IMR-90 (cell line): ENCODE results near the gene TRAPPC3. TPM values are rescaled to one million over a fixed set of nuclear protein-coding genes. Genes with fewer than 3 reads are reported as not detected.

ENCODE experiments used
- ATAC-seq: fragments of 200-7000 bp; cut with Tn5 transposase; 2 replicates; pipeline ENCODE4 v1.9.1; 2020; ENCODE audit warnings: low read depth, mild to moderate bottlenecking, moderate library complexity
- BruUV-seq: library from RNA; stranded (reverse); fragments of 400-500 nt; replicated peaks from 2 replicates; lab custom pipeline; 2021; lab: Mats Ljungman, UMichigan
- CTCF ChIA-PET: fragments of 300-600 bp; formaldehyde crosslinking; extraction: SDS; loops from one replicate; lab custom pipeline; 2021; ENCODE audit warnings: antibody characterized with exemption; lab: Yijun Ruan, JAX
- POLR2A ChIA-PET: fragments of 300-600 bp; sonication (Branson Sonifier 250); formaldehyde crosslinking; loops from one replicate; lab custom pipeline; 2022; ENCODE audit warnings: antibody characterized with exemption; ENCODE audit not compliant: unreplicated experiment; lab: Charles Lee
- DNase-seq: peaks from one replicate; pipeline ENCODE4 v3.0.0; 2013
- H2AFZ ChIP-seq: replicated peaks from 2 replicates; pipeline ENCODE3; 2013; ENCODE audit warnings: low read length, mild to moderate bottlenecking; ENCODE audit not compliant: poor library complexity
- H2AK5ac ChIP-seq: 2 replicates; pipeline ENCODE4 v1.6.1; 2013; ENCODE audit warnings: low read depth, low read length, inconsistent platforms
- H2AK9ac ChIP-seq: replicated peaks from 2 replicates; pipeline ENCODE3; 2013; ENCODE audit warnings: mild to moderate bottlenecking, low read depth, low read length, moderate library complexity; ENCODE audit not compliant: poor library complexity
- H2BK120ac ChIP-seq: 2 replicates; pipeline ENCODE4 v1.6.1; 2013; ENCODE audit warnings: low read depth, low read length, inconsistent platforms
- H2BK15ac ChIP-seq: 3 replicates; pipeline ENCODE4 v1.6.1; 2013; ENCODE audit warnings: low read depth, low read length, inconsistent platforms
- H2BK20ac ChIP-seq: 2 replicates; pipeline ENCODE4 v1.6.1; 2013; ENCODE audit warnings: low read depth, mild to moderate bottlenecking, inconsistent platforms, low read length, moderate library complexity
- H2BK5ac ChIP-seq: 2 replicates; pipeline ENCODE4 v1.6.1; 2013; ENCODE audit warnings: mild to moderate bottlenecking, low read depth, low read length, inconsistent platforms; ENCODE audit not compliant: poor library complexity, severe bottlenecking
- H3K14ac ChIP-seq: replicated peaks from 2 replicates; pipeline ENCODE4 v1.6.1; 2013; ENCODE audit warnings: low read depth, low read length, inconsistent platforms
- H3K18ac ChIP-seq: 2 replicates; pipeline ENCODE4 v1.6.1; 2013; ENCODE audit warnings: low read depth, low read length, control low read depth
- H3K23ac ChIP-seq: 2 replicates; pipeline ENCODE4 v1.6.1; 2013; ENCODE audit warnings: low read depth, low read length, inconsistent platforms
- H3K27ac ChIP-seq: 2 replicates; pipeline ENCODE4 v1.5.1; 2013; ENCODE audit warnings: mild to moderate bottlenecking, control low read depth, low read length; ENCODE audit not compliant: insufficient read depth
- H3K27me3 ChIP-seq: 2 replicates; pipeline ENCODE4 v1.6.1; 2013; ENCODE audit warnings: low read length; ENCODE audit not compliant: control insufficient read depth, insufficient read depth
- H3K36me3 ChIP-seq: 2 replicates; pipeline ENCODE4 v1.6.1; 2013; ENCODE audit warnings: low read length, mixed read lengths; ENCODE audit not compliant: control insufficient read depth, insufficient read depth
- H3K4ac ChIP-seq: 2 replicates; pipeline ENCODE4 v1.6.1; 2013; ENCODE audit warnings: low read depth, low read length, inconsistent platforms
- H3K4me1 ChIP-seq: 2 replicates; pipeline ENCODE4 v1.6.1; 2013; ENCODE audit warnings: low read length, mixed read lengths; ENCODE audit not compliant: control insufficient read depth, insufficient read depth
- H3K4me2 ChIP-seq: 2 replicates; pipeline ENCODE4 v1.6.1; 2013; ENCODE audit warnings: low read depth, mild to moderate bottlenecking, control low read depth, low read length, moderate library complexity
- H3K4me3 ChIP-seq: 2 replicates; pipeline ENCODE4 v1.5.1; 2013; ENCODE audit warnings: low read depth, mild to moderate bottlenecking, control low read depth, low read length, moderate library complexity; ENCODE audit not compliant: insufficient read depth
- H3K56ac ChIP-seq: 2 replicates; pipeline ENCODE4 v1.6.1; 2013; ENCODE audit warnings: low read length, inconsistent platforms; ENCODE audit not compliant: insufficient read depth; ENCODE audit errors: extremely low read depth
- H3K79me1 ChIP-seq, 2 experiments: 2 replicates each; pipeline ENCODE4 v1.6.1; 2013; ENCODE audit warnings: low read length in 2 of 2, inconsistent platforms in 1 of 2, low read depth in 1 of 2
- H3K9ac ChIP-seq: 2 replicates; pipeline ENCODE4 v1.6.1; 2013; ENCODE audit warnings: low read depth, low read length, control low read depth
- H3K9me1 ChIP-seq: 2 replicates; pipeline ENCODE4 v1.6.1; 2013; ENCODE audit warnings: low read length, inconsistent platforms; ENCODE audit not compliant: insufficient read depth
- H3K9me3 ChIP-seq: 2 replicates; pipeline ENCODE4 v1.6.1; 2013; ENCODE audit warnings: low read length; ENCODE audit not compliant: control insufficient read depth, insufficient read depth
- H4K20me1 ChIP-seq: 2 replicates; pipeline ENCODE4 v1.6.1; 2013; ENCODE audit warnings: low read length, inconsistent platforms; ENCODE audit not compliant: insufficient read depth
- H4K5ac ChIP-seq: 2 replicates; pipeline ENCODE4 v1.6.1; 2013; ENCODE audit warnings: mild to moderate bottlenecking, low read depth, low read length, control low read depth
- H4K8ac ChIP-seq, 2 experiments: 2 replicates each; pipeline ENCODE4 v1.6.1; 2013; ENCODE audit warnings: low read depth in 2 of 2, low read length in 2 of 2, control low read depth in 1 of 2, inconsistent platforms in 1 of 2
- H4K91ac ChIP-seq: 2 replicates; pipeline ENCODE4 v1.6.1; 2013; ENCODE audit warnings: low read depth, low read length, inconsistent platforms; ENCODE audit not compliant: insufficient read depth
- BHLHE40 ChIP-seq: fragments of 150-350 bp; IDR thresholded peaks from 2 replicates; pipeline ENCODE4 v1.6.1; 2016; ENCODE audit warnings: mild to moderate bottlenecking, low read depth, low read length
- CHD1 ChIP-seq: IDR thresholded peaks from 2 replicates; pipeline ENCODE4 v1.6.1; 2012; ENCODE audit warnings: low read depth, low read length, improper control_type of control experiment
- ELK1 ChIP-seq: fragments of 150-350 bp; IDR thresholded peaks from 2 replicates; pipeline ENCODE4 v1.6.1; 2016; ENCODE audit warnings: low read depth, mild to moderate bottlenecking, low read length, moderate library complexity, borderline replicate concordance
- MAFK ChIP-seq: IDR thresholded peaks from 2 replicates; pipeline ENCODE4 v1.6.1; 2012; ENCODE audit warnings: low read depth, low read length, improper control_type of control experiment
- MXI1 ChIP-seq: IDR thresholded peaks from 2 replicates; pipeline ENCODE4 v1.6.1; 2012; ENCODE audit warnings: low read depth, mild to moderate bottlenecking, low read length, moderate library complexity, borderline replicate concordance
- NFE2L2 ChIP-seq: fragments of 150-350 bp; IDR thresholded peaks from 2 replicates; pipeline ENCODE4 v1.6.1; 2016; ENCODE audit warnings: low read depth, mild to moderate bottlenecking, low read length
- RCOR1 ChIP-seq: IDR thresholded peaks from 2 replicates; pipeline ENCODE4 v1.6.1; 2012; ENCODE audit warnings: mild to moderate bottlenecking, low read length, improper control_type of control experiment; ENCODE audit not compliant: insufficient replicate concordance
- SMC3 ChIP-seq: fragments of 150-350 bp; IDR thresholded peaks from 2 replicates; pipeline ENCODE4 v1.6.1; 2016; ENCODE audit warnings: low read depth, mild to moderate bottlenecking, antibody characterized with exemption, low read length, moderate library complexity
- USF2 ChIP-seq: fragments of 150-350 bp; IDR thresholded peaks from 2 replicates; pipeline ENCODE4 v1.6.1; 2017; ENCODE audit warnings: mild to moderate bottlenecking, antibody characterized with exemption, low read length, low read depth
- WGBS, 2 experiments: methylation state at CpG; one replicate each; pipeline versions ENCODE4 v1.1.5 to v1.1.7; 2013; ENCODE audit warnings: missing lambda C conversion rate in 2 of 2; ENCODE audit not compliant: insufficient read length in 1 of 2; ENCODE audit errors: extremely low coverage in 2 of 2; 5-methylcytosine and 5-hydroxymethylcytosine counted together
- dilution Hi-C: fragments of 300-500 bp; cut with HindIII; formaldehyde crosslinking; loops from one replicate; pipeline ENCODE4 v1.14.3; 2018; ENCODE audit warnings: low sequenced_read_pairs; ENCODE audit not compliant: unreplicated experiment
- in situ Hi-C: fragments of 300-500 bp; cut with MboI; formaldehyde crosslinking; loops from 3 replicates; pipeline ENCODE4 v1.14.3; 2019; ENCODE audit warnings: low sequenced_read_pairs, inconsistent platforms, mixed read lengths
- intact Hi-C: fragments of 100-400 bp; cut with micrococcal nuclease; formaldehyde crosslinking; loops from 2 replicates; pipeline ENCODE4 v1.10.0; 2022
- polyA plus RNA-seq, 3 experiments: library from polyadenylated mRNA; depleted of rRNA; stranded (reverse); fragments of >200 nt; gene quantifications; 2 replicates each; pipeline ENCODE4 v1.2.3, GENCODE V29; 2012; ENCODE audit warnings: low replicate concordance in 1 of 3
- total RNA-seq: library from RNA; depleted of rRNA; stranded (reverse); fragments of >200 nt; gene quantifications from 2 replicates; pipeline ENCODE4 v1.2.3, GENCODE V29; 2012

TRAPPC3 gene
- total and polyA plus RNA-seq, 2 of the 4 experiments (the other 2 are of a cell fraction) = 76.0 to 77.8 TPM

GRCh38 chr1:36135330-36135667, 14.0 kb downstream of the TRAPPC3 start:
- no peak overlapping the region for H3K4me2 ChIP-seq
- POLR2A ChIA-PET = no interaction called here
- TF ChIP-seq CHD1 (no peak), SMC3 (no peak), ELK1 (no peak), BHLHE40 (no peak), RCOR1 (no peak), USF2 (no peak), MAFK (no peak), MXI1 (no peak), NFE2L2 (no peak)
- H3K9ac ChIP-seq = no peak overlapping the region
- no TSS peak for BruUV-seq
- H2BK15ac ChIP-seq = peak overlapping the region; percentile 54; the same call in 1 of the 3 replicates
- H4K5ac ChIP-seq = no peak overlapping the region
- H3K27me3 ChIP-seq = no peaks in the 10 kb centered on the region
- peak overlapping the region; percentile 74; the same call in 1 of the 2 replicates for H2AK5ac ChIP-seq
- H3K18ac ChIP-seq = no peak overlapping the region
- H3K36me3 ChIP-seq = peaks cover 19% of the 10 kb centered on the region
- H3K4me1 ChIP-seq = peaks cover 26% of the 10 kb centered on the region
- H4K20me1 ChIP-seq = peaks cover 4% of the 10 kb centered on the region; the same call in 1 of the 2 replicates
- peak overlapping the region; percentile 85; the same call in 1 of the 2 replicates for H3K4ac ChIP-seq
- H3K23ac ChIP-seq = no peak overlapping the region
- WGBS, 2 experiments = no CpG with 5 or more reads among the region's 6 CpGs
- H3K9me1 ChIP-seq = peaks cover 35% of the 10 kb centered on the region
- dilution Hi-C loops (no loop called here), in situ Hi-C loops (no loop called here), intact Hi-C loops (no loop called here)
- H3K27ac ChIP-seq = no peak overlapping the region
- no peak overlapping the region for H3K4me3 ChIP-seq
- H2BK5ac ChIP-seq = peak overlapping the region; percentile 91
- DNase-seq = no peak
- H2AFZ ChIP-seq = no peak overlapping the region
- H2AK9ac ChIP-seq = peak overlapping the region; percentile 12
- peak overlapping the region; percentile 58; the same call in 1 of the 2 replicates for H4K91ac ChIP-seq
- H2BK120ac ChIP-seq = peak overlapping the region; percentile 44; the same call in 1 of the 2 replicates
- CTCF ChIA-PET = interaction anchor here (0.8 to 4.7 kb wide), 10 partner anchors 13 to 201 kb away, joined by 3 to 21 read pairs (median 6); partner anchors contain the start of gene TRAPPC3
- peaks cover 11 to 40% of the 10 kb centered on the region in 2 experiments; a peak in 3 of 4 replicates for H3K79me1 ChIP-seq
- H2BK20ac ChIP-seq = 0 out of 2 replicates have a peak overlapping the region, but pooled peaks have one; percentile 26
- peak overlapping the region; percentile 4 to 83; a peak in 3 of 4 replicates for H4K8ac ChIP-seq
- no peak overlapping the region for H3K56ac ChIP-seq
- no peaks in the 10 kb centered on the region for H3K9me3 ChIP-seq
- no peak overlapping the region for H3K14ac ChIP-seq
- ATAC-seq = no peak
